ENCODE data around the gene YKT6. TPM values are rescaled to one million over a fixed set of nuclear protein-coding genes. Genes with fewer than 3 reads are reported as not detected.
A peak's percentile ranks its signal among the peaks of the same experiment; 100 is the strongest.
"Not testable (repeated sequence)": the region's sequence is repeated elsewhere in the genome, so short reads cannot be mapped to it uniquely, and the experiment has no call there.

The YKT6 gene
- total RNA-seq, 1 donor from 2014 or later = 75.0 TPM

- DNase-seq (ENCODE audit: low read depth in 2 of 2) = no peak
These were observed 28.4 kb upstream of the YKT6 start for GRCh38 chr7:44172352-44172751.

GRCh38 chr7:44172803-44173424 is 27.9 kb upstream of the YKT6 start:
- no peak for DNase-seq (ENCODE audit: low read depth in 2 of 2)

- no peak for DNase-seq (ENCODE audit: low read depth in 2 of 2)
These were observed 26.7 kb upstream of the YKT6 start for GRCh38 chr7:44173911-44174693.

- not testable (repeated sequence) for DNase-seq (ENCODE audit: low read depth in 2 of 2)
These were observed 26.2 kb upstream of the YKT6 start for GRCh38 chr7:44174694-44174948.

GRCh38 chr7:44175730-44176129 is 25.0 kb upstream of the YKT6 start:
- no peak for DNase-seq (ENCODE audit: low read depth in 2 of 2)

- DNase-seq (ENCODE audit: low read depth in 2 of 2) = no peak
These were observed 24.3 kb upstream of the YKT6 start for GRCh38 chr7:44176486-44176885.

GRCh38 chr7:44177570-44178131 is 23.1 kb upstream of the YKT6 start:
- DNase-seq (ENCODE audit: low read depth in 2 of 2) = no peak

GRCh38 chr7:44180631-44181030 is 20.1 kb upstream of the YKT6 start:
- no peak for DNase-seq (ENCODE audit: low read depth in 2 of 2)

- DNase-seq (ENCODE audit: low read depth in 2 of 2) = no peak
These were observed 18.0 kb upstream of the YKT6 start for GRCh38 chr7:44182827-44183226.

- DNase-seq (ENCODE audit: low read depth in 2 of 2) = peak in 1 of 2 donors; percentile 22
These were observed 17.4 kb upstream of the YKT6 start for GRCh38 chr7:44183386-44183785.

- DNase-seq (ENCODE audit: low read depth in 2 of 2) = peak; percentile 27 to 59
These were observed 16.4 kb upstream of the YKT6 start for GRCh38 chr7:44184206-44184872.

GRCh38 chr7:44184873-44185446 is 15.8 kb upstream of the YKT6 start:
- DNase-seq (ENCODE audit: low read depth in 2 of 2) = no peak

- DNase-seq (ENCODE audit: low read depth in 2 of 2) = no peak
These were observed 15.0 kb upstream of the YKT6 start for GRCh38 chr7:44185729-44186128.

GRCh38 chr7:44186736-44187135 is 14.0 kb upstream of the YKT6 start:
- DNase-seq (ENCODE audit: low read depth in 2 of 2) = no peak

GRCh38 chr7:44187636-44188416 is 13.0 kb upstream of the YKT6 start:
- DNase-seq (ENCODE audit: low read depth in 2 of 2) = no peak

- no peak for DNase-seq (ENCODE audit: low read depth in 2 of 2)
These were observed 12.1 kb upstream of the YKT6 start for GRCh38 chr7:44188480-44189225.

GRCh38 chr7:44189286-44189992 is 11.3 kb upstream of the YKT6 start, which contains the start of gene GCK:
TSS of gene GCK (minus strand) at chr7:44189439. CDS start at chr7:44188953, 486 bp downstream.
- DNase-seq (ENCODE audit: low read depth in 2 of 2) = no peak

- no peak for DNase-seq (ENCODE audit: low read depth in 2 of 2)
These were observed 10.5 kb upstream of the YKT6 start for GRCh38 chr7:44189993-44190872.

GRCh38 chr7:44191171-44191570 is 9.6 kb upstream of the YKT6 start:
- no peak for DNase-seq (ENCODE audit: low read depth in 2 of 2)

All from lung microvascular endothelial cell (primary cell).